Neural cell (in vitro differentiated cells): ENCODE data around the gene LLGL2. TPM values are rescaled to one million over a fixed set of nuclear protein-coding genes. Genes with fewer than 3 reads are reported as not detected.

Experiments
- H2AFZ ChIP-seq: fragments of 200-600, 300-800 bp; sonication (generic), shearing (Covaris generic); 2 replicates; pipeline ENCODE4 v1.6.0; 2014; ENCODE audit warnings: low read depth, mild to moderate bottlenecking, antibody characterized with exemption, low read length, moderate library complexity
- H3F3A ChIP-seq: fragments of 200-600 bp; shearing (Covaris generic); 2 replicates; pipeline ENCODE4 v1.6.1; 2016; ENCODE audit warnings: mild to moderate bottlenecking, moderate library complexity, mixed read lengths, antibody characterized with exemption, low read length; ENCODE audit not compliant: insufficient read depth, poor library complexity, severe bottlenecking
- H3K27ac ChIP-seq: fragments of 200-600, 300-800 bp; sonication (generic), shearing (Covaris generic); 2 replicates; pipeline ENCODE4 v1.5.1; 2014; ENCODE audit warnings: mild to moderate bottlenecking, low read length, moderate library complexity
- H3K27me3 ChIP-seq: fragments of 300-800, 200-600 bp; sonication (generic), shearing (Covaris generic); 2 replicates; pipeline ENCODE4 v1.6.0; 2014; ENCODE audit warnings: mild to moderate bottlenecking, low read depth, low read length, moderate library complexity; ENCODE audit not compliant: insufficient read depth
- H3K36me3 ChIP-seq: fragments of 300-800, 200-600 bp; sonication (generic), shearing (Covaris generic); 2 replicates; pipeline ENCODE4 v1.5.1; 2014; ENCODE audit warnings: mild to moderate bottlenecking, antibody characterized with exemption, low read length, moderate library complexity; ENCODE audit not compliant: insufficient read depth
- H3K4me2 ChIP-seq: fragments of 300-800, 200-600 bp; sonication (generic), shearing (Covaris generic); 2 replicates; pipeline ENCODE4 v1.6.0; 2014; ENCODE audit warnings: mild to moderate bottlenecking, low read length
- H3K4me3 ChIP-seq: fragments of 300-800, 200-600 bp; sonication (generic), shearing (Covaris generic); 2 replicates; pipeline ENCODE4 v1.5.1; 2014; ENCODE audit warnings: mild to moderate bottlenecking, low read length, moderate library complexity
- H3K79me2 ChIP-seq: fragments of 200-600 bp; shearing (Covaris generic); replicated peaks from 2 replicates; pipeline ENCODE4 v1.6.0; 2014; ENCODE audit warnings: mild to moderate bottlenecking, low read length, moderate library complexity; ENCODE audit not compliant: insufficient read depth
- H3K9ac ChIP-seq: fragments of 300-800, 200-600 bp; sonication (generic), shearing (Covaris generic); 2 replicates; pipeline ENCODE4 v1.6.1; 2016; ENCODE audit warnings: mild to moderate bottlenecking, low read length, mixed read lengths
- H3K9me2 ChIP-seq: fragments of 200-600 bp; shearing (Covaris generic); 2 replicates; pipeline ENCODE4 v1.6.1; 2016; ENCODE audit warnings: mild to moderate bottlenecking, low read length, mixed read lengths; ENCODE audit not compliant: insufficient read depth
- H3K9me3 ChIP-seq: fragments of 200-600, 300-800 bp; sonication (generic), shearing (Covaris generic); 2 replicates; pipeline ENCODE4 v1.6.1; 2016; ENCODE audit warnings: mild to moderate bottlenecking, mixed run types, low read length, moderate library complexity, mixed read lengths
- H4K20me1 ChIP-seq: fragments of 200-600 bp; shearing (Covaris generic); 2 replicates; pipeline ENCODE4 v1.6.1; 2016; ENCODE audit warnings: mild to moderate bottlenecking, mixed run types; ENCODE audit not compliant: insufficient read depth
- EP300 ChIP-seq: fragments of 450-650 bp; conservative IDR thresholded peaks from 2 replicates; pipeline ENCODE4 v1.6.1; 2014; ENCODE audit warnings: antibody characterized with exemption, mild to moderate bottlenecking, moderate library complexity; ENCODE audit not compliant: poor library complexity, severe bottlenecking
- EZH2 ChIP-seq: fragments of 200-600, 300-800 bp; shearing (Covaris generic), sonication (generic); IDR thresholded peaks from 2 replicates; pipeline ENCODE4 v1.6.1; 2014; ENCODE audit warnings: antibody characterized with exemption, low read length, borderline replicate concordance, mild to moderate bottlenecking; ENCODE audit not compliant: insufficient read depth, poor library complexity, severe bottlenecking
- MXI1 ChIP-seq: fragments of 450-650 bp; conservative IDR thresholded peaks from 2 replicates; pipeline ENCODE4 v1.6.1; 2014; ENCODE audit warnings: antibody characterized with exemption, mild to moderate bottlenecking; ENCODE audit not compliant: poor library complexity, severe bottlenecking
- POLR2AphosphoS5 ChIP-seq: IDR thresholded peaks from 2 replicates; pipeline ENCODE4 v1.6.1; 2012
- RAD21 ChIP-seq: fragments of 450-650 bp; conservative IDR thresholded peaks from 2 replicates; pipeline ENCODE4 v1.6.1; 2014; ENCODE audit warnings: antibody characterized with exemption, mild to moderate bottlenecking, moderate library complexity
- SMC3 ChIP-seq: fragments of 450-650 bp; conservative IDR thresholded peaks from 2 replicates; pipeline ENCODE4 v1.6.1; 2014; ENCODE audit warnings: antibody characterized with exemption, mild to moderate bottlenecking, moderate library complexity; ENCODE audit not compliant: poor library complexity
- TAF1 ChIP-seq: IDR thresholded peaks from 2 replicates; pipeline ENCODE4 v1.6.1; 2012; ENCODE audit warnings: low read depth
- polyA plus RNA-seq: library from polyadenylated mRNA; depleted of rRNA; stranded (reverse); fragments of >200 nt; gene quantifications from 2 replicates; pipeline ENCODE4 v1.2.3, GENCODE V29; 2014
- TF ChIP-seq, protein P1 (sequence below): fragments of 450-650 bp; IDR thresholded peaks from 2 replicates; pipeline ENCODE4 v1.5.1; 2014; ENCODE audit warnings: antibody characterized with exemption, mild to moderate bottlenecking, moderate library complexity; ENCODE audit not compliant: poor library complexity, severe bottlenecking
- TF ChIP-seq, protein P2 (sequence below): IDR thresholded peaks from 2 replicates; pipeline ENCODE4 v1.6.1; 2012; ENCODE audit warnings: borderline replicate concordance

The LLGL2 gene
- polyA plus RNA-seq, 1 donor from 2014 or later, result 0.95 TPM

GRCh38 chr17:75589012-75589918 lies 63.8 kb downstream of the LLGL2 start:
- no peaks in the 10 kb centered on the region for H3K36me3 ChIP-seq
- H4K20me1 ChIP-seq, result no peaks in the 10 kb centered on the region
- H3K4me2 ChIP-seq, result no peak overlapping the region
- peaks cover 25% of the 10 kb centered on the region for H3K27me3 ChIP-seq
- H3K27ac ChIP-seq, result no peak overlapping the region
- peak overlapping the region; percentile 34 for H3K9ac ChIP-seq
- H3K9me2 ChIP-seq, result no peaks in the 10 kb centered on the region
- TF ChIP-seq TAF1 (no peak), MXI1 (no peak), POLR2AphosphoS5 (no peak), SMC3 (no peak), EP300 (no peak), RAD21 (no peak), EZH2 (no peak)
- TF ChIP-seq, protein P1, sequence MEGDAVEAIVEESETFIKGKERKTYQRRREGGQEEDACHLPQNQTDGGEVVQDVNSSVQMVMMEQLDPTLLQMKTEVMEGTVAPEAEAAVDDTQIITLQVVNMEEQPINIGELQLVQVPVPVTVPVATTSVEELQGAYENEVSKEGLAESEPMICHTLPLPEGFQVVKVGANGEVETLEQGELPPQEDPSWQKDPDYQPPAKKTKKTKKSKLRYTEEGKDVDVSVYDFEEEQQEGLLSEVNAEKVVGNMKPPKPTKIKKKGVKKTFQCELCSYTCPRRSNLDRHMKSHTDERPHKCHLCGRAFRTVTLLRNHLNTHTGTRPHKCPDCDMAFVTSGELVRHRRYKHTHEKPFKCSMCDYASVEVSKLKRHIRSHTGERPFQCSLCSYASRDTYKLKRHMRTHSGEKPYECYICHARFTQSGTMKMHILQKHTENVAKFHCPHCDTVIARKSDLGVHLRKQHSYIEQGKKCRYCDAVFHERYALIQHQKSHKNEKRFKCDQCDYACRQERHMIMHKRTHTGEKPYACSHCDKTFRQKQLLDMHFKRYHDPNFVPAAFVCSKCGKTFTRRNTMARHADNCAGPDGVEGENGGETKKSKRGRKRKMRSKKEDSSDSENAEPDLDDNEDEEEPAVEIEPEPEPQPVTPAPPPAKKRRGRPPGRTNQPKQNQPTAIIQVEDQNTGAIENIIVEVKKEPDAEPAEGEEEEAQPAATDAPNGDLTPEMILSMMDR, result no peak
- TF ChIP-seq, protein P2, sequence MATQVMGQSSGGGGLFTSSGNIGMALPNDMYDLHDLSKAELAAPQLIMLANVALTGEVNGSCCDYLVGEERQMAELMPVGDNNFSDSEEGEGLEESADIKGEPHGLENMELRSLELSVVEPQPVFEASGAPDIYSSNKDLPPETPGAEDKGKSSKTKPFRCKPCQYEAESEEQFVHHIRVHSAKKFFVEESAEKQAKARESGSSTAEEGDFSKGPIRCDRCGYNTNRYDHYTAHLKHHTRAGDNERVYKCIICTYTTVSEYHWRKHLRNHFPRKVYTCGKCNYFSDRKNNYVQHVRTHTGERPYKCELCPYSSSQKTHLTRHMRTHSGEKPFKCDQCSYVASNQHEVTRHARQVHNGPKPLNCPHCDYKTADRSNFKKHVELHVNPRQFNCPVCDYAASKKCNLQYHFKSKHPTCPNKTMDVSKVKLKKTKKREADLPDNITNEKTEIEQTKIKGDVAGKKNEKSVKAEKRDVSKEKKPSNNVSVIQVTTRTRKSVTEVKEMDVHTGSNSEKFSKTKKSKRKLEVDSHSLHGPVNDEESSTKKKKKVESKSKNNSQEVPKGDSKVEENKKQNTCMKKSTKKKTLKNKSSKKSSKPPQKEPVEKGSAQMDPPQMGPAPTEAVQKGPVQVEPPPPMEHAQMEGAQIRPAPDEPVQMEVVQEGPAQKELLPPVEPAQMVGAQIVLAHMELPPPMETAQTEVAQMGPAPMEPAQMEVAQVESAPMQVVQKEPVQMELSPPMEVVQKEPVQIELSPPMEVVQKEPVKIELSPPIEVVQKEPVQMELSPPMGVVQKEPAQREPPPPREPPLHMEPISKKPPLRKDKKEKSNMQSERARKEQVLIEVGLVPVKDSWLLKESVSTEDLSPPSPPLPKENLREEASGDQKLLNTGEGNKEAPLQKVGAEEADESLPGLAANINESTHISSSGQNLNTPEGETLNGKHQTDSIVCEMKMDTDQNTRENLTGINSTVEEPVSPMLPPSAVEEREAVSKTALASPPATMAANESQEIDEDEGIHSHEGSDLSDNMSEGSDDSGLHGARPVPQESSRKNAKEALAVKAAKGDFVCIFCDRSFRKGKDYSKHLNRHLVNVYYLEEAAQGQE, result no peak
- no peaks in the 10 kb centered on the region for H3K9me3 ChIP-seq
- H2AFZ ChIP-seq, result no peak overlapping the region
- H3K79me2 ChIP-seq, result no peaks in the 10 kb centered on the region
- peak overlapping the region; percentile 64 for H3K4me3 ChIP-seq
- H3F3A ChIP-seq, result no peaks in the 10 kb centered on the region

DNA sequence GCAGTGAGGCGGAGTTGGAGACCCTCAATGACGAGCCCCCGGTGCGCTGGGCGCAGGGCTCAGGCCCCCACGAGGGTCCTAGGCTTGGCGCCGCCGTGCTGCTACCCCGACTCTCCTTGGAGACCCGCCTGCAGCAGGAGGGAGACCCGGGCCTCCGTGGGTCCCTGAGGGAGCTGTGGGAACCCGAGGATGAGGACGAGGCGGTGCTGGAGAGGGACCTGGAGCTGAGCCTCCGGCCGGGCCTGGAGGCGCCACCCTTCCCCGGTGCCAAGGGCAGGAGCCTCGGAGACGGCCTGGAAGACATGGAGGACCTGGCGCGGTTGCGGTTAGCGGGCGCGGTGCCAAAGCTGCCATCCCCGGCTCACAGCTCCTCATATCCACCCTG lies 64.4 kb downstream of the LLGL2 start:
- Histone ChIP-seq H3K9me2 (no peaks in the 10 kb centered on the region), H3K9me3 (no peaks in the 10 kb centered on the region), H3F3A (no peaks in the 10 kb centered on the region), H3K27me3 (peaks cover 25% of the 10 kb centered on the region), H3K4me3 (peak overlapping the region; percentile 64), H3K4me2 (no peak overlapping the region), H3K36me3 (no peaks in the 10 kb centered on the region), H4K20me1 (no peaks in the 10 kb centered on the region), H3K9ac (no peak overlapping the region), H3K79me2 (no peaks in the 10 kb centered on the region), H2AFZ (no peak overlapping the region), H3K27ac (no peak overlapping the region)
- TF ChIP-seq POLR2AphosphoS5 (no peak), EP300 (no peak), SMC3 (no peak), TAF1 (no peak), MXI1 (no peak), RAD21 (no peak), EZH2 (no peak)
- TF ChIP-seq, protein P1, result no peak
- TF ChIP-seq, protein P2, result no peak
